HG02588 (cell line): ENCODE results near the gene ANXA6.

Experiments
- ATAC-seq: cut with Tn5 transposase; IDR thresholded peaks from one replicate; pipeline ENCODE4 v1.9.1; 2021; ENCODE audit warnings: mild to moderate bottlenecking, moderate library complexity; ENCODE audit not compliant: unreplicated experiment

Gene ANXA6

GRCh38 chr5:151154931-151155774, 2.4 kb downstream of the ANXA6 start:
- ATAC-seq, result peak; percentile 29

GRCh38 chr5:151153766-151154272, 3.8 kb downstream of the ANXA6 start:
- ATAC-seq, result no peak

GRCh38 chr5:151153300-151153699, 4.3 kb downstream of the ANXA6 start:
- ATAC-seq, result no peak

GRCh38 chr5:151151793-151152192, 5.8 kb downstream of the ANXA6 start:
- ATAC-seq, result no peak

GRCh38 chr5:151151263-151151660, 6.3 kb downstream of the ANXA6 start:
- ATAC-seq, result no peak

- ATAC-seq, result peak; percentile 46
These were observed 6.9 kb downstream of the ANXA6 start for GRCh38 chr5:151150471-151151262.

GRCh38 chr5:151148583-151148982, 9.0 kb downstream of the ANXA6 start:
- ATAC-seq, result no peak

- ATAC-seq, result no peak
These were observed 10.5 kb downstream of the ANXA6 start for GRCh38 chr5:151147033-151147432.

GRCh38 chr5:151146061-151146460, 11.5 kb downstream of the ANXA6 start:
- ATAC-seq, result no peak

- ATAC-seq, result no peak
These were observed 12.7 kb downstream of the ANXA6 start for GRCh38 chr5:151144922-151145321.

GRCh38 chr5:151144275-151144674, 13.3 kb downstream of the ANXA6 start:
- no peak for ATAC-seq

GRCh38 chr5:151143645-151144044, 13.9 kb downstream of the ANXA6 start:
- ATAC-seq, result no peak

- ATAC-seq, result no peak
These were observed 14.6 kb downstream of the ANXA6 start for GRCh38 chr5:151142933-151143332.

- peak; percentile 93 for ATAC-seq
These were observed 16.0 kb downstream of the ANXA6 start for GRCh38 chr5:151141535-151141934.

- no peak for ATAC-seq
These were observed 16.7 kb downstream of the ANXA6 start for GRCh38 chr5:151140686-151141459.

- ATAC-seq, result no peak
These were observed 17.9 kb downstream of the ANXA6 start for GRCh38 chr5:151139646-151140045.

GRCh38 chr5:151139015-151139414, 18.6 kb downstream of the ANXA6 start:
- no peak for ATAC-seq

- ATAC-seq, result no peak
These were observed 19.5 kb downstream of the ANXA6 start for GRCh38 chr5:151138114-151138513.

GRCh38 chr5:151137067-151137825, 20.3 kb downstream of the ANXA6 start:
- ATAC-seq, result no peak

GRCh38 chr5:151134228-151134627, 23.4 kb downstream of the ANXA6 start:
- ATAC-seq, result peak; percentile 71
